ENCODE data around the gene EXOC3L4.

- TF ChIP-seq MAX (IDR thresholded peaks at IDR 0.05; ENCODE audit: insufficient read depth, insufficient read length) = no peak
- peak; percentile 63 to 90 for TF ChIP-seq CTCF (IDR thresholded peaks at IDR 0.05; ENCODE audit: extremely low read depth in 1 of 2, insufficient read depth in 1 of 2, low read depth in 1 of 2, low read length in 2 of 2)
- TF ChIP-seq EZH2 (IDR thresholded peaks at IDR 0.05; ENCODE audit: borderline replicate concordance, low read depth, low read length, severe bottlenecking) = no peak
- no peak for TF ChIP-seq POLR2A (IDR thresholded peaks at IDR 0.05; ENCODE audit: low read depth, low read length)
- no peak for TF ChIP-seq FOS (IDR thresholded peaks at IDR 0.05; ENCODE audit: borderline replicate concordance, insufficient read depth, low read length)
- no peak for TF ChIP-seq GATA2 (IDR thresholded peaks at IDR 0.05; ENCODE audit: insufficient read depth, insufficient read length, low read depth, low read length)
- TF ChIP-seq POLR2AphosphoS5 (IDR thresholded peaks at IDR 0.05; ENCODE audit: insufficient read depth, low read depth, low read length) = peak; percentile 24
Observed at GRCh38 chr14:103078420-103078749, 16.1 kb upstream of the EXOC3L4 start.
